LNCAP (cell line): Measurements from ENCODE around the gene IQSEC3.

Source experiments
- TF ChIP-seq, protein P1 (sequence below): fragments of 450-650 bp; IDR thresholded peaks from 2 replicates; pipeline ENCODE4 v1.5.1; 2017; ENCODE audit warnings: mild to moderate bottlenecking

The IQSEC3 gene

DNA sequence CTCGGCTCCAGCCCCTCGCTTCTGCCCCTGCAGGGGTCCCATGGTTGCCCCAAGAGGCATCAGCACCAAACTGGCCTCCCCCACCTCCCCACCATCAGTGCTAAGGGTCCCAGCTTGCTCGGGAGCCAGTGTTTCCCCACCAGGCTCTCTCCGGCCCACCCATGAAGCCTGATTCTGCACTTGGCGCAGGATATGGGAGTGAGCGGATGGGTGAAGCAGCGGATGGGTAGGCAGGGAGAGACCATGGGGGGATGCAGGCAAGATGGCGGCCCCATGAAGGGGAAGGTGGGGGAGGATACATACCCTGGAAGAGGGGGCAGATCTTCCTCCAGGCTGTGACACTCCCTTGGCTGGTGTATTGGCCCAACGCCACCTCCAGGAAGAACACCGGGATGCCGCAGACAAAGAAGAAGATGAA lies 137.7 kb downstream of the IQSEC3 start:
- TF ChIP-seq, protein P1, sequence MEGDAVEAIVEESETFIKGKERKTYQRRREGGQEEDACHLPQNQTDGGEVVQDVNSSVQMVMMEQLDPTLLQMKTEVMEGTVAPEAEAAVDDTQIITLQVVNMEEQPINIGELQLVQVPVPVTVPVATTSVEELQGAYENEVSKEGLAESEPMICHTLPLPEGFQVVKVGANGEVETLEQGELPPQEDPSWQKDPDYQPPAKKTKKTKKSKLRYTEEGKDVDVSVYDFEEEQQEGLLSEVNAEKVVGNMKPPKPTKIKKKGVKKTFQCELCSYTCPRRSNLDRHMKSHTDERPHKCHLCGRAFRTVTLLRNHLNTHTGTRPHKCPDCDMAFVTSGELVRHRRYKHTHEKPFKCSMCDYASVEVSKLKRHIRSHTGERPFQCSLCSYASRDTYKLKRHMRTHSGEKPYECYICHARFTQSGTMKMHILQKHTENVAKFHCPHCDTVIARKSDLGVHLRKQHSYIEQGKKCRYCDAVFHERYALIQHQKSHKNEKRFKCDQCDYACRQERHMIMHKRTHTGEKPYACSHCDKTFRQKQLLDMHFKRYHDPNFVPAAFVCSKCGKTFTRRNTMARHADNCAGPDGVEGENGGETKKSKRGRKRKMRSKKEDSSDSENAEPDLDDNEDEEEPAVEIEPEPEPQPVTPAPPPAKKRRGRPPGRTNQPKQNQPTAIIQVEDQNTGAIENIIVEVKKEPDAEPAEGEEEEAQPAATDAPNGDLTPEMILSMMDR, result no peak

DNA sequence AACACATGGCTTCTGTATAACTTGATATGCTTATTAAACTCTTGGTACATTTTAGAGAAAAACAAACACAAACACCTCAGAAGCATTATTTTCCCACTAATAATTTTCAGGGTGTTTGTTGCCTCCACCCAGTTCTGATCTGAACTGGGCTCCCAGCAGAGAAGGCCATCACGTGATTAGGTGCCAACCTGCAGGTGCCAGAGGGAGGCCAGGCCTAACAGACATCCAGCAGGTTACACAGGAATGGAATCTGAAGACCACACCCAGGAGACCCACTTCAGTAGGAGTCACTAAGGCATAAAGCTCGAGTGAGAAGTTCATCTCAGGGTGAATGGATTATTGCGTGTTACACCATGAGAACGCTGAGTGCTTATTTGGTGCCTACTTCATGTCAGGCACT lies 138.5 kb downstream of the IQSEC3 start:
- TF ChIP-seq, protein P1, result no peak

GRCh38 chr12:206746-207440 lies 140.3 kb downstream of the IQSEC3 start:
- TF ChIP-seq, protein P1, result no peak

DNA sequence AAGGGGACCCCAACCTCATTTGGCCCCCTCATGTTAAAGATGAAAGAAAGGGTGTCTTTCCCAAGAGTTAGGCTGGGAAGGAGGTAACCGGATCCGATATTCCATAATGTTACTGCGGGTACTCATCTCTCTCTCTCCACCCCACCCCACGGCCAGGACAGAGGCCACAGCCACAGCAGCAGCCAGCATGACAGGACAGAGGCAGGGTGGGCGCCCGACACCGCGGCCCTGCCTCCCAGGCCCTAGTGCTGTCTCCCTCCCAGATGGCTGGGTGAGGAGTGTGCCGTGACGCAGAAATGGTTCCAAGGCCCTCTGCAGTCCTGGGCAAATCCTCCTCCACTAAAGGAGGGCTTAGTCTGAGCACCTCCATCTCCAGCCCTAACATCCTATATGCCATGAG lies 141.2 kb downstream of the IQSEC3 start:
- TF ChIP-seq, protein P1, result no peak

- TF ChIP-seq, protein P1, result no peak
Measured at GRCh38 chr12:208813-209212, 142.2 kb downstream of the IQSEC3 start.

- TF ChIP-seq, protein P1, result no peak
Measured at GRCh38 chr12:209246-209645, 142.7 kb downstream of the IQSEC3 start.

DNA sequence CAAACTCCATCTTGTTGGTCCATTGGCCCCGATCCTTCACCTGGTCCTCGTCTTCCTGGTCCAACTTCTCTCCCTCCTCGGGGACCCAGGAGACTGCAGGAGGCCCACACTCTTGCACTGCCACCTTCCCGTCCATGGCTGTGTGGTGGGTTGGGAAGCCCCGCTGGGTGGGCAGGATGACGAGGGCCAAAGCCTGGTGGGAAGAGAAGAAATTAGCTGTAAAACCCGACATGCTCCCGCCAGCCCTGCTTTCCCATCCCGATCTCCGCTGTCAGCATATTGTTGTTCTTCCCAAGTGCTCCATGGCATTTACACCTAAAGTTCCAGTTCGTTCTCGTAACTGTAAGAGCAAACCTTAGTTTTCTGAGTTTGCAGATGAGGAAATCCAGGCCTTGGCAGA lies 143.3 kb downstream of the IQSEC3 start:
- TF ChIP-seq, protein P1, result no peak
